SK-N-DZ (cell line): Measurements from ENCODE around the gene TCF3.
"Not testable (repeated sequence)": the region's sequence is repeated elsewhere in the genome, so short reads cannot be mapped to it uniquely, and the experiment has no call there.

Experiments
- DNase-seq: peaks from one replicate; pipeline ENCODE4 v3.0.0-alpha.2; 2015; ENCODE audit warnings: low spot score

The TCF3 gene

DNA sequence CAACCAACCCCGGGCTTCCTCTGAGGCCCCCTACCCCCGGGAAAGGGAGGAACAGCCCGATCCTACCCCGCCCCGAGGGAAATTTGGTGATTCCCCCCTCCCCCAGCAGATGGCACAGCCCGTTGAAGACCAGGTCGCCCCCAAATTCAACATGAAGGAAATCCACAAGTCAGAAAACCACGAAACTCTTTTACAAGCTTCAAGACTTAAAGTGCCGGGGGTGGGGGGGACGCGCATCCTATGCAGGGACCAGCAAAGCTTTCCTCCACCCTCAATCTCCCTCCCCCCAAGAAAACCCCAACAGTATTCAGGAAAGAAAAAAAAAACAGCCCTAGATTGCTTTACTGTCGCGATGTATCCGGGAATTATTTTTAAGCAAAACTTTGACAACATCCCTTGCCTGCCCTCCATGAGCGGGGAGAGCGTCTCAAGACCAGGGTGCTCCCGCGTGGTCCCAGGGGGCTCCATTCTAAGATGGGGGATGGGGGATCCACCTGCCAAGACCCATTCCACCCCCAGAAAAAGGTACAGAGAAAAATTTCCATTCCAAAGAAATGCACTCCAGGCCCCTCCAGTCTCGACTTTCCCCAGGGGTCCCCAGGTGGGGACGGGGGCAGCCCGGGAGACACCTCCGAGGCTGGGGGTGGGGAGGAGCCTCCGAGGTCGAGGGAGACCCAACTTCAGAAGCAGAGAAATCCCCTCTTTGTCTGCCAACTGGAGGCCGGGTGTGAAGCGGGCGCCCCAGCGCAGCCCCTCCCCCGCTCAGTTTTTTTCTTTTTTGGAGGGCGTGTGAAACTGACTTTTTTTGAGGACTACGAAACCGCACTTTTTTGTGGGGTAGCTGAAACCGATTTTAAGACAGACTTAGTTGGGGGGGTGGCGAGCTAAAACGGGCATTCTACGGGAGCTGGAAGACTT, 1.5 kb downstream of the TCF3 start:
- no peak for DNase-seq

DNA sequence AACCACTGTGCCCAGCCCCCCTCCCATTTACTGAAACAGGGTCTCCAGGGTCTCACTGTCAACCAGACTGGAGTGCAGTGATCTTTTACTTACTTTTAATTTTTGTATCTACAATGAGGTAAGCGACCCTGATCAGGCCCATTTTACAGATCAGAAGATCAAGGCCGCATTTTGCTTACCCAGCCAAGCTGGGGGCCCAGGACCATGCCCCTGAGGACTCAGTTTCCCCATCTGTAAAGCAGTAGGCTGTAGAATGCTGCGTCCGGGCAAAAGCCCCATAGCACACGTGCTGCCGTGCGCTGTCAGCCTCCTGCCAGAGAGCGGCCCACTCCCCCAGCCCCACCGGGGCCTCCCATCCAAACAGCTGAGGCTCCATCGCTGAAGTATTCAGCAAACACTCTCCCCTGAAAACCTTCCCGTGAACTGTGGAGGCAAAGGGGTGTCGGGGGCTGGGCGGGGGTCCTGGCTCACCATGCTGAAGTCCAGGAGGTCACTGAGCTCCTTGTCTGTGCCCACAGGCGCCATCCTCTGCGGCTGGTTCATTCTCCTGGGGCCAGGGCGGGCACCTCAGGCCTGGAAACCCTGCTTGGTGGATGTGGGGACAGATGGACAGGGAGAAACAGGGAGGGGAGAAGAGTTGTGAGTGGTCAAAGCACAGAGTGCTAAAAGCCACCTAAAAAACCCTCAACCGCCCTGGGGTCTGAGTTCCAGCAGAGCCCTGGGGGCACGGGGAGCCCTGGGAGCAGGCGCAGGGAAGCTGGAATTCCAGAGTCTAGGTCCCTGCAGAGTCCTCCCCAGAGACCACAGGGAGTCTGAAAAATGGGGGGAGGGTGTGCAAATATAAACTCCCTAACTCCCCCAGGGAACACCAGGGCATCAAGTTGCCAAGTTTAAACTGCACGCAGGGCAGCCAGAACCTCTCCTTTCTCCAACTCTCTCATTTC, 2.4 kb downstream of the TCF3 start:
- no peak for DNase-seq

DNA sequence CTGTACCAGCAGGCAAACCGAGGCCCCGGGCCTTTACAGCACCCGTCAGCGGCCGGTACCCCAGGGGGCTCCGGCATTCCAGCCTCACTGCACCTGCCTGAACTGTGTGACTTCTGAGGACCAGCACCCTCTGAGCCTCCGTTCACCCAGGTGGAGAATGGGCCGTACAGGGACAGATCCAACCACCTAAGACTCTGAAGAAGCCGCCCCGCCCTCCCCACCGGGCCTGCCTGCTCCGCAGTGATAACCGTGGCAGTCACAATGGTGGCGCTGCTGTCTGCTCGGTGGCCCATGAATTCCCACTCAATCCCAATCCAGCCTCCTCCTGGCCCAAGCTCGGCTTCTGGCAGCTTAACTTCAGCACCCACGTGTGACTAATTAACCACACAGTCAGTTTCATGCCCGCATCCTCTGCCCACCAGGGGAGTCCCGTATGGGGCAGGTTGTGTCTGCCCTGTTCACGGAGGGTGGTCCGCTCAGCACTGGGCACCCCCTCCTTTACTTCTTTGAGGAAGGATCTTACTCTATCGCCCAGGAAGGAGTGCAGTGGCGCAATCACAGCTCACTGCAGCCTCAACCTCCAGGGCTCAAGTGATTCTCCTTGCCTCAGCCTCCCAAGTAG, 3.4 kb downstream of the TCF3 start:
- no peak for DNase-seq

DNA sequence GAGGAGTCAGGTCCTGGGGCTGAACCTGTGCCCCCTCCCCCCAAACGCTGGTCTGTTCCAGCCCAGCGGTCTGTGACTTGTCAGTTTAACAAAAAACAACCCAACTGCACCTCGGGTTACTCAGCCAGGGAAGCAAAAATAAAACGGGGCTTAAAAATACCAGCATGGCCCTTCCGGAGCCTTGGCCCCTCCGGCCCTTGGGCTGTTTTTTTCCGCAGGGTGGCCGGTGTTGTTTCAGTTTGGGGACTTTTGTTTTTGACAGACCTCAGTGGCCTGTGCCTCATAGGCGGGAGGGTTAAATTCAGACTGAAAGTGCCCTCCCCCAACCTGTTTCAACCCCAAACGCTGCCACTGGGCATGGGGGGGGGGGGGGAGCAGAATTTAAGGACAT, 4.0 kb downstream of the TCF3 start:
- no peak for DNase-seq

DNA sequence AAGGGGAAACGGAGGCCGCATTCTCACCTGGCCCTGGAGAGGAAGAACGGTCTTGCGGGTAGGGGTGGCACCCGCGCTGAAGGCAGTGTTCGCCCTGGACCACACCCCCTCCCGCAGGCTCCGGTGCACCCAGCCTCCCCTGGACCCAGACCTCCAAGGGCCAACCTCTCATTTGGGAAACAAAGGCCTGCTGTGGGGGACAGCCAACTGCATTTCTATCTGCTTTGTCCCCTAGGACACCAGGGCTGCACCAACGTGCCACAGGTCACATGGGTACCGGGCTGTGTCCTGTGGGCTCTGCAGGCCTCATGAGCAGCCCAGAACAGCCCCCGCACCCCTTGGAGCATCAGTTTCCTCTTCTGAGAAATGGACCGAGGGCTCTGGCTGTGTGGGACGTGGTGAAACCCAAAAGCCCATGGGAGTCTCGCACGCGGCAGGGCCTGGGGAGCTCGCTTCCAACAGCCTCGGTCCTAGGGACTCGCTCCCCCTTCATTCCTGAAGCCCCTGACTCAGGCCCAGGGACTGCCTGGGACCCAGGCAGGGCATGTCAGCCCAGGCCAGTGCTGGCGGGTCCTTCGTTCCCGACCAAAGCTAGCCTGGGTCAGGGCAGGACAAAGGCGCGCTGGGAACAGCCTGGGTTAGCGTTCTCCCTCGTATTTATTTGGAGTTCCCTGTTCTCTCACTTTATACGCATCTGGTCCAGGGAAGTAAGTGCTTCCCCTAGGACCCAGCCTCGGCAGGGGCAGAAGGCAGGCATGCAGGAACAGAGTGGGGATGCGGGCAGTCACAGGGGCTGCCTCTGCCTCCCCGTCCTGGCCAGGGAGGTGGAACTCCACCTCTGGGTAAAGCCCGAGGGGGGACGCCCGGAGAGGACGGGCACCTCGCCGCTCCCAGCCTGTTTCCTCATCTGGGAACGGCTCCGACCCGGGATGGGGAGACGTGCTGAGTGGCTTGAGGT, 4.6 kb downstream of the TCF3 start:
- DNase-seq, result no peak

DNA sequence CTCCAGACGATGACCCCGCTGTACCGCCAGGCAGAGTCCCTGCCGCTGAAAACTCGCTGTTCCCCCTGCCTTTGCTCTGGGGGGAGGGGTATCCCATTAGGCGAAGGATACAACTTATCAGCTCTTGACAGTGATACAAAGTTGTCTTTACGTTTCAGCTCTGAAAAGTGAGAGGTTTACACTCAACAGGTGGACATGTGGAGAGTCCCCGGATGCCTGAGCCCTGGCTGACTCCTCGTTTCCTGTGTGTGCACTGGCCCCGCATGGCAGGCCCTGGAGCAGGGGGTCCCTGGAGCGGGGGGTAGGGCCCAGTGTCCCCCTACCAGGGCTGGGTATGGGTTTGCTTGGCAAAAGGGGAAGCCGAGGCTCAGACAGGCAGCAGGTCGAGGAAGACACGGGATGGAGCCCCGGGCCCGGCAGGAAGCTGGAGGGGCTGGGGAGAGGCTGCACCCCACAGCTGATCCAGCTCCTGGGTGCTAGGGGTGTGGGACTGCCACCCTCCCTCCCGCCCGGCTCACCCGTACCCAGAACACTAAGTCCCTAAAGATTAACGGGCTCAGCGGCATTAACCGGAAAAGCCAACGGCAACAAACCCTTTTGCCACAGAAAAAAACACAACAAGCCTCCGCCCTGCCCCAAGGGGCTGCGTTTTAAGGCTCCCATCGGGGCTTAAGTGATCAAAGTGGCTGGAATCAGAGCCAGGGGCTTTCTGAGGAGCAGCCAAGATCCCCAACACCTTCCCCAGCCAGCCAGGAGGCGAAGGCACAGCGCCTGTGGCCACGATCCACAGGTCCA, 5.6 kb downstream of the TCF3 start:
- DNase-seq, result no peak

DNA sequence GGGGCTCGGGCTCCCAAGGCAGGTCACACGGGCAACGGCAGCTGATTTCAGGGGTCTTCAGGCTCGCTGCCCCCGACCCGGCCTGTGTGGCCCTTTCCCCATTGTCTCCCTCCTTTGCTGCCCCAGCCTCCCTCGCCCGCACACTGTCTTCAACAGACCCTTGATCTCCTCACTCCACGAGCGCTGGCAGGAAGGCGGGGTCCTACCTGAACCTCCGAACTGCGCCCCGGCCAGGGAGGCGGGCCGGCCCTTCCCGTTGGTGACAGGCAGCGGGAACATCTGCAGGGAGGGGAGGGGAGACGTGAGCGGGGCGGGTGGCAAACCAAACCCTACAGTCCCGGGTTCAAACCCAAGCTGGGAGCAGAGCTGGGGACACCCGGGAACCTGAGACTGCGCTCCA, 6.3 kb downstream of the TCF3 start:
- DNase-seq, result no peak

DNA sequence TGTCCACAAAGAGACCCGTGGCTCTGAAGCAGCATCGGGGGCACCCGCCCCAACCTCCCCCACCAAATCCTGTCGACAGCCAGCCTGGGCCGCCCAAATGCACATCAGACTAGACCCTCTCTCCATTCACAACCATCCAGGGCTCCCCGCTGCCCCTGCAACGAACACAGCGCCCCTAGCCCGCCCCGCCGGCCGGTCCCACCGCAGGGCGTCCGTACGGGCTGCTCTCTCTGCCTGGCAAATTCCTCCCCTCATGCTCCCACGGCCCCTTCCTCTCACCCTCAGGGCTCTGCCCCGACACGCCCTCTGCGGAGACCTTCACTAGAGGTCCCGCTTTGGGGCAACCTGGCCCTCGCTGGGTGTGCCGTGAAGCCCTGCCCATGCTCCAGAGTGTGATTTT, 7.1 kb downstream of the TCF3 start:
- no peak for DNase-seq

DNA sequence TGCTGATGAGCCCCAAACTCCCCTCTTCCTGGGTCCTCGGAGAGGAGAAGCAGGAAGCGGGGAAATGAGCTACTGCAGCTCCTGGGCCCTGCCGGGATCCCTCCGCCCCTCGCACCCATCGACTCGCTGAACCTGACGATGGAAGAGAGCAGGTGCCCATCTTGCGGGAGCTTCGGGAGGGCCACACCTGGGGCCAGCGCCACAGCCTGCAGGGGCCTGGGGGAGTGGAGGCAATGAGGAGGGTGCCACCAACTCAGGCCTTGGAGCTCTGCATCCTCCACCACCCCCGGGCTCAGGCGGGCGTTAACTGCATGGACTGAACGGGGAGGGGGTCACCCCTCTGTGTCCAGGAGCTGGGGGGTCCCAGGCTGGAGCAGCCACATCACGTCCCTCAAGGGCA, 8.3 kb downstream of the TCF3 start:
- no peak for DNase-seq

DNA sequence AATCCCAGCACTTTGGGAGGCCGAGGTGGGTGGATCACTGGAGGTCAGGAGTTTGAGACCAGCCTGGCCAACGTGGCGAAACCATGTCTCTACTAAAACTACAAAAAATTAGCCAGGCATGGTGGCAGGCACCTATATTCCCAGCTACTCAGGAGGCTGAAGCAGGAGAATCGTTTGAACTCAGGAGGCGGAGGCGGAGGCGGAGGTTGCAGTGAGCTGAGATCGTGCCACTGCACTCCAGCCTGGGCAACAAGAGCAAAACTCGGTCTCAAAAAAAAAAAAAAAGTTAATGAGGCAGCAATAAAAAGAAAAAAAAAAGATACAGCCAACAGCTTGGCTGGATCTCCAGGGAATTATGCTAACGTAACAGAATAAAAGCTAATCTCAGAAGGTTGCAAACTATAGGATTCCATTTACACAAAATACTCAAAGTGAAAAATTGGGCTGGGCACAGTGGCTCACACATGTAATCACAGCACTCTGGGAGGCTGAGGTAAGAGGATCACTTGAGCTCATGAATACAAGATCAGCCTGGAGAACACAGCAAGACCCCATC, 11.4 kb downstream of the TCF3 start:
- DNase-seq, result not testable (repeated sequence)

DNA sequence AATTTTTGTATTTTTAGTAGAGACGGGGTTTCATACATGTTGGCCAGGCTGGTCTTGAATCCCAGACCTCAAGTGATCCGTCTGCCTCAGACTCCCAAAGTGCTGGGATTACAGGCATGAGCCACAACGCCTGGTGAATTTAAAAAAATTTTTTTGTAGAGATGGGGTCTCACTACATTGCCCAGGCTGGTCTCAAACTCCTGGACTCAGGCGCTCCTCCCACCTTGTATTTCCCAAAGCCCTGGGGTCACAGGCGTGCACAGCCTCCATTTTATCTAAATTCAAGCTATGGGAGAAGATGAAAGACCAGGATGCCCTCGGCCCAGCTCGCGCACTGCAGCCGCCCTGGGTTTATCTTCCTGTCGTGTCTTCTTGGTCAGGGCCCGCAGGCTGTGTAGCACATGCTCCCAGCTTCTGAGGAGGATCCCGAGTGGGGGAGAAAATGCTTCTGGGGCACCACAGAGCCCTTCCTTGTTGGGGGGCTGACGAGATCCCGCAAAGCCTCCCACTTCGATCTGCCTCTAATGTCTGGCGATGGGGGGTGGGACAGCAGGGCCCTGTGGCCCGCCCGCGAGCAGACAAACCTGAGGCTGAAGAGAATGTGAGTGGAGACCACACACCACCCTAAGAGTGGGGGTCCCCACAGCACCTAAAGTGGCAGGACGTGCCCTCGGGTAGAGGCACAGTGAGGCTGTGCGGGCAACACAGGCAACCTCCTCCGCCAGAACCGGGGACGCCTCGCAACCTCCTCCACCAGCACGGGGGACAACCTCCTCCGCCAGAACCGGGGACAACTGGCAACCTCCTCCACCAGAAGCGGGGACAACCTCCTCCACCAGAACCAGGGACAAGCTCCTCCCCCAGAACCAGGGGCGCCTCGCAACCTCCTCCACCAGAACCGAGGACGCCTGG, 15.8 kb downstream of the TCF3 start:
- no peak for DNase-seq

DNA sequence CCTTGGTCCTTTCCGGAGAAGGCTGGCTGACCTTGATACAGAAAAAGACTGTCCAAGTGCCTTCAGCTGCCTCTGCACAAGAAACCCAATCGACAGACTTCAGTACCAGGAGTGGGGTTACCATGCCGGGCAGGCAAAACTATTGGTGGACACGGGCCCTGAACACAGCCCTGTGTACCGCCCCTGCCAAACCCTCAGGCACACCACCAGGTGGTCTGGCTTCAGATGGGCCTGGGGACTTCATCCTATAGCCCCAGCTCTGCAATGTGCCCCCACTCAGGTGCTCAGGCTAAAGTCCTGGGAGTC, 17.5 kb downstream of the TCF3 start:
- no peak for DNase-seq

DNA sequence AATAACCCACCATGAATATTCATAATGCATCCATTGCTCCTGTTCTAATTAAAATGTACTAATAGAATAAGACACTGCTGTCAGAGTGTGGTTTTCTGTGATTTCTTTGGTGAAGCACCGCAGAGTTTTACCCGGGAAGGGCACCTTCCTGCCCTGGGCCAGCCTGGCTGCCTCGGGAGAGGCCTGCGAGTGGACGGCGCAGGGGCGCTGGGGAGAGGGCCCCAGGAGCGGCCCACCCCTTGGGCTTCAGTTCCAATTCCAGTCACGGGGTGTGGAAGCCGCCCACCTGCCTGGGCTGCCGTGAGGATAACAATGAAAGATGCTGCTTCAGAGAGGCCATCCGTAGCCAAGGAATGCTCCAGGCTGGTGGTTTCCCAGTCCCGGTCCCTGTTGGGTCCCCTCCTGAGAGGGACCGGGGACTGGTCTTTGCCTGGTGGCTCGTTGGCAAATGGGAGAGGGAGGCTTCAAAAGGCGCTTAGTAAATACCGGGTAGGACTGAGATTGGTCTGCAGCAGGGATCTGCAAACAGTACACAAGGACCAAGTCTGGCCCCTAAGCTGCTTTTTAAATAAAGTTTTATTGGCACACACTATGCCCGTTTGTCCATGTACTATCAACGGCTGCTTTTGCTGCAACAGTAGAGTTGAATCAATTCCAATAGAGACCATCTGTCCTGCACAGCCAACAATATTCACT, 18.0 kb downstream of the TCF3 start:
- DNase-seq, result no peak

DNA sequence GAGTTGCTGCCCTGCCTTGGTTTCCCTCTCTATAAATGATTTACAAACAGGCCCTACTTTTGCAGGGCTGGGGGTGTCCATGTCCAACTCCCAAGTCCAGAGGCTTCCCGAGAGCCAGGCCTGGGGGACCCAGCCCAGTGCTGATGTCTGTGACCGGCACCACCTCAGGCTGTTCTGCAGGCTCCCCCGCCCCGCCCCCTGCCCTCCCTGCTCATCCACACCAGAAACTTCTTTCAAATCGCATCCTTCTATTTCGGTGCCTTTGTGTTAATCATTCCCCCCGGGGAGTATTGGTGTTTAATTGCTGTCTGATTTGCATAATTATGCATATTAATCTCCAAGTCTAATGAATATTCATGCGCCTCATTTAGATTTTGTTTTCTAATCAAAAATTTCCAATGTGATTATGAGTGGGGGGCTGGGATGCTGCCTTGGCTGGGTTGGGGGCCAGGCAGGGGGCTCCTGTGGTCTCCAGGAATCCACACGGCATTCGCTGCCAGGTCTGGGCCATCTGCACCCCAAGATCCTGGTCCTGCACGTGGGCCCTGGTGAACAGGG, 19.1 kb downstream of the TCF3 start:
- DNase-seq, result no peak

DNA sequence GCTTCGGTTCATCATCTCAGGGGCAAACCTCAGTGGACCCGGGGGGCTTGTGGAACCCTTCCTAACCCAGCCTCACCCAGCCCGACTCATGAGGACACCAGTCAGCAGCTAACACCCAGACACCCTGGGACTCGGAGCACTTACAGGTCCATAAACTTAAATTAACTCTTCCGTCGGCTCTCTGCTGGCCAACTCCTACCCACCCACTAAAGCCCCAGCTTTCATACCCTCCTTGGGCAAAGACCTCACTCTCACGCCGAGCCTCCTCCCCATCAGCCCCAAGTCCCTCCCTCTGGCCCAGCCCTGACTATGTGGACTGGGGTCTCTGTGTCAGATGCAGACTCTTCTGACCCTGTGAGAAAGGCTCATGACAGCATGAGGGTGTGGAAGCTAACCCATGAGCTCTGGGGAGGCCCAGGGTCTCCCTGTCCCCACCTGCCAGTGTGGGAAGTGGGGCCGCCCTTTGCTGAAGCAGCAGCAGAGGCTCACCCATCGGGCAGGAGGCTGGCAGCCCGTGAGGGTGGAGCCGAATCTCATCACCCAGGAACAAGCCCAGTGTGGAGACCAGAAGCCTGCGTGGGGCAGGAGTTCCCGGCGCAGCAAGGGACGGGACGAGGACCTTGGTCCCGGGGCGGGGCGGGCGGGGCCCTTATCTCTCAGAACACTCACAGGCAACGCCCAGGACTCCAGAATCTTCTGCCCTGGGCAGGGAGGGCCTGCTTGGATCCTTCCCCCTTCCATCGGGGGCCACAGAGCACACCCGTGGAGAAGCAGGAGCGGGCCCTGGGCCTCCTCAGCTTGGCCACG, 19.8 kb downstream of the TCF3 start:
- DNase-seq, result no peak

DNA sequence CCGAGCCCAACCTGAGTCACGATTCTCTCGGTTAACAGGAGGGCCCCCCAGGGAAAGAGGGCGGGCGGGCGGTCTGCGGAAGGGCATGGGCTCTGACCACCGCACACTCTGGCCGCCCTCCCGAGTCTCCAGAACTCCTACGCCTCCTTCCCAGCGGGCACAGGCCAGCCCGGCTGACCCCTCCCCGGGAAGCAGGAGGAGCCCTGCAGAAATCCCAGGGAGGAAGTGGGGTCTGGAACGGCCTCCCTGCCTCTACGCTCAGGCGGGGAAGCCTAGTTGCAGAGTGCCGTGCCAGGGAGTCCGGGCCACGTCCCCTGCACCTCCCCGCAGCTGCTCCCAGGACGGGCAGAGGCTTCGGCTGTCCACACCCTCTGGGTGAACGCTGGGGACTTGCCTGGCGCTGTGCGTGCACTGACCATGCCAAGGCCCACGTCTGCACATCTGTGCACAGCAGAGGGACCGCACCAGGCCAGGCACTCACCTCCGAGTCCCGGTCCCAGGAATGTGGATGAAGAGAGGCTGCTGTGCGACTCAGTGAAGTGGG, 20.8 kb downstream of the TCF3 start:
- no peak for DNase-seq

DNA sequence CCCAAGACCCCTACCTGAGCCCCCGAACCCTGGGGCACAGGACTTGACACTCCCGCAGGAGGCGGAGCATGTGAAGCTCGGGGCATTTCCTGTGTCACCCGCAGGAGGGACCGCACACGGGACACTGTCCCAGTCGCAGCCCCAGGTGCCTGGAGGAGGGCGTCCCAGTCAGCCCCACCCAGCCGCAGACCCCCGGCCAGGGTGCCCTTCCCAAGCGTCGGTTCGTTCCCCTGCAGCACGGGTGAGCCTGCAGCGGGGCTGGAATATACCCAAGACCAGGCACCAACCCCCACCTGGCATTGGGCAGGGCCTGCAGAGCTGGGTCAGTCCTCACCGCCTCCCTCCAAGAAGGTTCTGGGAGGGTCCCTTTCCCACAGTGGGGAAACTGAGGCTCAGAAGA, 21.6 kb downstream of the TCF3 start:
- DNase-seq, result no peak
